ENCODE data around the gene LAMA3. TPM values are rescaled to one million over a fixed set of nuclear protein-coding genes. Genes with fewer than 3 reads are reported as not detected.
"Not testable (repeated sequence)": the region's sequence is repeated elsewhere in the genome, so short reads cannot be mapped to it uniquely, and the experiment has no call there.

Gene LAMA3
- total RNA-seq, 4 donors from 2014 or later = 46.5 to 75.4 (median 57.4) TPM

DNA sequence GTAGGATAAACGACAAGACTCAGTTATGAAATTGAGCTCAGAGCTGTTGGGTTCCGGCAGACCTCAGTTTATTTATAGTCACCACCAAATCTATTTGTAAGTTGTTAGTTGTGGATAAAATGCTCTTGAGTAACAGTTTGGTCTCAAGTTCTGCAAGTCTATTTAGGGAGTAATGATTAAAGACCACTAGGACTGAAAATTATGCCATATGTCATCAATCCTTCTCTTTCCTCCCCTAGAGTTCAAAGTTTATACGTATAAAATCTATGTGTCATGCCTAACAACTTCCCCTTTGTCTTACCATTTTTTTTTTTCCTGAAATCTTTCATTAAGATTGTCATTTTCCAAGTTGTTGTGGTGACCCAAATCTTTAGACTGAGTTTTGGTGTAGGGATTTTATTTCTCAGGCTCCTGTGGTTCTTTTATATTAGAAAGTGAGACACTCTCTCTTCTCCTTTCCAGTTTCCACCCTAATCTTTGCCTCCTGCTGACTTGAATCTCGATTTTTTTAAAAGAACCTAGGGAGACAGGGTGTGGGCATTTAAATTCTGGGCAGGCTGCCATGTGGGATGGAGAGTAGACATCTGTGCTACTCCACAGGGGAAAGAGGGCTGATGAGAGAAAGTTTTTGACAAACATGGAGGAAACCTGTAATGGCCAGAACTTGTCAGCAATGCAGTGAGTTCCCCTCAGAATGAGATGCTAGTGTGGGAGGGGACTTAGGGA, 51.0 kb downstream of the LAMA3 start:
- H3K4me1 ChIP-seq = no peaks in the 10 kb centered on the region
- no peaks in the 10 kb centered on the region for H3K36me3 ChIP-seq
- H3K4me3 ChIP-seq = no peak overlapping the region
- DNase-seq = peak in 1 of 2 donors; percentile 55
- intact Hi-C loops (cut with DNase I; ENCODE audit: low total_unique reads) = no loop called here
- no peaks in the 10 kb centered on the region for H3K27me3 ChIP-seq
- H3K9me3 ChIP-seq = no peaks in the 10 kb centered on the region
- no peak for TF ChIP-seq POLR2A (IDR thresholded peaks at IDR 0.05)
- TF ChIP-seq, protein P1, sequence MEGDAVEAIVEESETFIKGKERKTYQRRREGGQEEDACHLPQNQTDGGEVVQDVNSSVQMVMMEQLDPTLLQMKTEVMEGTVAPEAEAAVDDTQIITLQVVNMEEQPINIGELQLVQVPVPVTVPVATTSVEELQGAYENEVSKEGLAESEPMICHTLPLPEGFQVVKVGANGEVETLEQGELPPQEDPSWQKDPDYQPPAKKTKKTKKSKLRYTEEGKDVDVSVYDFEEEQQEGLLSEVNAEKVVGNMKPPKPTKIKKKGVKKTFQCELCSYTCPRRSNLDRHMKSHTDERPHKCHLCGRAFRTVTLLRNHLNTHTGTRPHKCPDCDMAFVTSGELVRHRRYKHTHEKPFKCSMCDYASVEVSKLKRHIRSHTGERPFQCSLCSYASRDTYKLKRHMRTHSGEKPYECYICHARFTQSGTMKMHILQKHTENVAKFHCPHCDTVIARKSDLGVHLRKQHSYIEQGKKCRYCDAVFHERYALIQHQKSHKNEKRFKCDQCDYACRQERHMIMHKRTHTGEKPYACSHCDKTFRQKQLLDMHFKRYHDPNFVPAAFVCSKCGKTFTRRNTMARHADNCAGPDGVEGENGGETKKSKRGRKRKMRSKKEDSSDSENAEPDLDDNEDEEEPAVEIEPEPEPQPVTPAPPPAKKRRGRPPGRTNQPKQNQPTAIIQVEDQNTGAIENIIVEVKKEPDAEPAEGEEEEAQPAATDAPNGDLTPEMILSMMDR (IDR thresholded peaks at IDR 0.05) = no peak
- H3K27ac ChIP-seq = peak overlapping the region in 1 of 2 donors; percentile 18

DNA sequence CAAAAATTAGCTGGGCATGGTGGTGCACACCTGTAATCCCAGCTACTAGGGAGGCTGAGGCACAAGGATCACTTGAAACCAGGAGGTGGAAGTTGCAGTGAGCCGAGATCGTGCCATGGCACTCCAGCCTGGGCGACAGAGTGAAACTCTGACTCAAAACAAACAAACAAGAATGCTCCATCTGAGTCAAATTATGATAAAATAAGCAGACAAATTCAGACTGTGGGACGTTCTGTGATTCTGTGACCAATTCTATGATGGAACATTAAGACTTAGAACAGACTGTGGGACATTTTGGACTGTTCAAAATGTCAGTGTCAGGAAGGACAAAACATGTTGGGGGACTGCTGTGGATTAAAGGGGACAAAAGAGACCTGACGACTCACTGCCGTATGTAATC, 52.7 kb downstream of the LAMA3 start:
- H3K27ac ChIP-seq; H3K4me1 ChIP-seq; DNase-seq; H3K36me3 ChIP-seq; H3K4me3 ChIP-seq; H3K27me3 ChIP-seq; intact Hi-C loops (cut with DNase I; ENCODE audit: low total_unique reads); H3K9me3 ChIP-seq: not testable (repeated sequence)

DNA sequence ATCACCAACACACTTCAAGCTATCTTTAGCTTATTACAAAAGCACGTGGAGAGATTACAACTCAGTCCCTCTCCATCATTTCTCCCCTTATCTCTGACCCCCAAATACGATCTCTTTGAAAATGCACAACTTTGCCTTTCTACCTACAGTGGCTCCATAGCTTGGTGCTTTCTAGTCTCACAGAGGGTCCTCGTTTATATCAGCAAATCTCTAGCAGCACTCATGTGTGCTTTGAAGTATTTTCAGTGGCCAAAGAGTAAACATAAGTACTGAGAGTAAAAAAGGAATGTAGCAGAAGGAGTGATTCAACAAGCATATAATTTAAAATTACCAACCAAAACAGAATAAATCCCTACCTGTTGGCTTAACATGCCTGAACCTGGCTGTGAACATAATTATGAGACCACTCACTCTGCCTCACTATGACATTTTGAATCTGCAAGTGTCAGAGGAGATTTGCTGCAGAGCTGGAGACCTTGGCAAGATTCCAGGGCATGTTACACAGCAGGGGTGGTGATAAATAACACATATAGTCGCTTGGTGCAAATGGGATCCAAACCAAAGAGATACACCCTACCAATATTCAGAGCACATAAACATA, 54.6 kb downstream of the LAMA3 start:
- no peak for TF ChIP-seq POLR2A (IDR thresholded peaks at IDR 0.05)
- TF ChIP-seq, protein P1 (IDR thresholded peaks at IDR 0.05) = no peak
- H3K36me3 ChIP-seq = no peaks in the 10 kb centered on the region
- no peaks in the 10 kb centered on the region for H3K9me3 ChIP-seq
- intact Hi-C loops (cut with DNase I; ENCODE audit: low total_unique reads) = no loop called here
- H3K27ac ChIP-seq = no peak overlapping the region
- no peaks in the 10 kb centered on the region for H3K4me1 ChIP-seq
- DNase-seq = no peak
- H3K4me3 ChIP-seq = no peak overlapping the region
- no peaks in the 10 kb centered on the region for H3K27me3 ChIP-seq

DNA sequence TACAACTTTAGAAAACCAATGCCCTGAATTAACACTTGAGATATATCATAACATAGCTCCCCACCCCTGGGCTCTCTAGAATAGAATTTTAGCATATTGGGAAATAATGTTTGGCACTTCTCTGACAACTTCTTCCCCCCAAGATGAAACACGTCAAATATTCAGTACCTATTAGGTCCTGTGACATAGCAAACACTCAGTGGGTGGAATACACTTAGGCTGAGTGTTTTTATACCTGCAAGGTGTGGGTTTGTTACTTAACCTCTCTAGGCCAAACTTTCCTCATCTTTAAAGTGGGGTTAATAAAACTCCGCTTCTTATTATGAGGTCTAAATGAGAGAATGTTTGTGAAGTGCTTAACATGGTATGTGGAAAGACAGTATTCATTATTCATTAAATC, 56.1 kb downstream of the LAMA3 start:
- intact Hi-C loops (cut with DNase I; ENCODE audit: low total_unique reads) = no loop called here
- H3K4me1 ChIP-seq = no peaks in the 10 kb centered on the region
- no peaks in the 10 kb centered on the region for H3K9me3 ChIP-seq
- no peak overlapping the region for H3K4me3 ChIP-seq
- no peaks in the 10 kb centered on the region for H3K27me3 ChIP-seq
- no peak for DNase-seq
- TF ChIP-seq POLR2A (IDR thresholded peaks at IDR 0.05) = no peak
- TF ChIP-seq, protein P1 (IDR thresholded peaks at IDR 0.05) = no peak
- no peak overlapping the region for H3K27ac ChIP-seq
- H3K36me3 ChIP-seq = no peaks in the 10 kb centered on the region

DNA sequence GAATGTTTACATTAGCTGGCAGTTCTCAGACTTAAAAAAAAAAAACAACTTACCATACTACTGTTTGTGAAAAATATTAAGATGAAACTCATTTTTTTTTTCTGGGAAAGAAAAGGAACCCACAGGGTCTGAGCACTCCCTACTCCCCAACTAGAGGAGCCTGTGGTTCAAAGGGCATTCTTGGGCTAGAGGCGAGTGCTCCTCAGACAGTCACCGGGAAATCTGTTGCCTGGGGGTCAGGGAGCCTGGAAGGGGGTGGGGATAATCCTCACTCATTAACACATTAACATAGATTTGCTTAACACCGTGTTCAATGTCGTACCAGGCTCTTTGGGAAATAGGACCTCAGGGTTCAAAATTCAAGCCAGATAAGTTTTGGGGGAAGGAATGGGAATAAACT, 57.6 kb downstream of the LAMA3 start:
- H3K4me1 ChIP-seq = no peaks in the 10 kb centered on the region
- intact Hi-C loops (cut with DNase I; ENCODE audit: low total_unique reads) = no loop called here

More for the DNA sequence above, 57.6 kb downstream of the LAMA3 start:
- Histone ChIP-seq H3K27me3 (no peaks in the 10 kb centered on the region), H3K9me3 (no peaks in the 10 kb centered on the region), H3K4me3 (no peak overlapping the region), H3K27ac (no peak overlapping the region), H3K36me3 (no peaks in the 10 kb centered on the region)
- TF ChIP-seq, protein P1 (IDR thresholded peaks at IDR 0.05) = no peak
- no peak for TF ChIP-seq POLR2A (IDR thresholded peaks at IDR 0.05)
- DNase-seq = no peak
